SK-N-MC (cell line): ENCODE results near the gene HOXC4.

Source experiments
- DNase-seq: peaks from one replicate; pipeline ENCODE4 v3.0.0-alpha.2; 2011; ENCODE audit warnings: low read depth, low spot score
- H3K27ac ChIP-seq: fragments of 200-600 bp; sonication (generic); 2 replicates; pipeline ENCODE4 v1.5.1; 2016; ENCODE audit warnings: mixed run types
- H3K36me3 ChIP-seq: fragments of 200-600 bp; sonication (generic); 2 replicates; pipeline ENCODE4 v1.6.1; 2017; ENCODE audit warnings: antibody characterized with exemption, low read length, mixed read lengths; ENCODE audit not compliant: insufficient read depth
- H3K4me3 ChIP-seq: fragments of 200-600 bp; sonication (generic); 2 replicates; pipeline ENCODE4 v1.5.1; 2016
- H3K9ac ChIP-seq: fragments of 200-600 bp; sonication (generic); 2 replicates; pipeline ENCODE4 v1.8.0; 2017; ENCODE audit warnings: mixed run types, mixed read lengths; ENCODE audit not compliant: insufficient read length
- H3K9me3 ChIP-seq: fragments of 200-600 bp; sonication (generic); 2 replicates; pipeline ENCODE4 v1.6.1; 2017; ENCODE audit warnings: low read depth, mild to moderate bottlenecking, antibody characterized with exemption, low read length, moderate library complexity, mixed read lengths
- EZH2 ChIP-seq: fragments of 200-600 bp; sonication (generic); IDR thresholded peaks from one replicate; pipeline ENCODE4 v1.6.1; 2017; ENCODE audit warnings: antibody characterized with exemption
- FOXP2 ChIP-seq: optimal IDR thresholded peaks from 2 replicates; pipeline ENCODE3; 2011; ENCODE audit warnings: mild to moderate bottlenecking, moderate library complexity; ENCODE audit not compliant: insufficient read depth; ENCODE audit errors: extremely low read length, control extremely low read depth
- POLR2AphosphoS5 ChIP-seq: IDR thresholded peaks from 2 replicates; pipeline ENCODE4 v1.6.1; 2012; ENCODE audit warnings: mild to moderate bottlenecking, low read depth, low read length, borderline replicate concordance

Gene HOXC4

GRCh38 chr12:54042970-54043853 is 10.4 kb upstream of the HOXC4 start:
- DNase-seq: no peak
- Histone ChIP-seq H3K36me3 (no peaks in the 10 kb centered on the region), H3K9me3 (no peaks in the 10 kb centered on the region), H3K9ac (no peak overlapping the region), H3K4me3 (0 out of 2 replicates have a peak overlapping the region, but pooled peaks have one; percentile 29), H3K27ac (no peak overlapping the region)
- TF ChIP-seq FOXP2: no peak
- no peak for TF ChIP-seq EZH2
- no peak for TF ChIP-seq POLR2AphosphoS5

GRCh38 chr12:54044425-54045103 is 9.1 kb upstream of the HOXC4 start:
- Histone ChIP-seq H3K9me3 (no peaks in the 10 kb centered on the region), H3K36me3 (no peaks in the 10 kb centered on the region), H3K9ac (no peak overlapping the region), H3K27ac (no peak overlapping the region), H3K4me3 (peak overlapping the region; percentile 20; the same call in 1 of the 2 replicates)
- no peak for DNase-seq
- TF ChIP-seq EZH2 (no peak), POLR2AphosphoS5 (no peak), FOXP2 (no peak)

GRCh38 chr12:54045401-54045800 is 8.2 kb upstream of the HOXC4 start:
- DNase-seq: no peak
- no peaks in the 10 kb centered on the region for H3K9me3 ChIP-seq

GRCh38 chr12:54045868-54046521 is 7.6 kb upstream of the HOXC4 start:
- Histone ChIP-seq H3K27ac (no peak overlapping the region), H3K9ac (no peak overlapping the region), H3K9me3 (no peaks in the 10 kb centered on the region), H3K4me3 (no peak overlapping the region), H3K36me3 (no peaks in the 10 kb centered on the region)
- no peak for DNase-seq
- TF ChIP-seq FOXP2 (no peak), POLR2AphosphoS5 (no peak), EZH2 (no peak)

More at GRCh38 chr12:54045401-54045800, 8.2 kb upstream of the HOXC4 start:
- H3K27ac ChIP-seq: no peak overlapping the region
- H3K36me3 ChIP-seq: no peaks in the 10 kb centered on the region
- H3K4me3 ChIP-seq: no peak overlapping the region
- H3K9ac ChIP-seq: no peak overlapping the region
- TF ChIP-seq EZH2 (no peak), POLR2AphosphoS5 (no peak), FOXP2 (no peak)

GRCh38 chr12:54046809-54047159 is 6.9 kb upstream of the HOXC4 start:
- no peak overlapping the region for H3K4me3 ChIP-seq
- DNase-seq: no peak
- TF ChIP-seq POLR2AphosphoS5: no peak
- no peak for TF ChIP-seq FOXP2
- TF ChIP-seq EZH2: no peak

GRCh38 chr12:54047160-54047963 is 6.3 kb upstream of the HOXC4 start:
- no peak overlapping the region for H3K27ac ChIP-seq
- H3K36me3 ChIP-seq: no peaks in the 10 kb centered on the region
- H3K4me3 ChIP-seq: no peak overlapping the region
- no peaks in the 10 kb centered on the region for H3K9me3 ChIP-seq
- no peak overlapping the region for H3K9ac ChIP-seq
- DNase-seq: no peak
- TF ChIP-seq EZH2: no peak
- no peak for TF ChIP-seq POLR2AphosphoS5
- TF ChIP-seq FOXP2: no peak

More at GRCh38 chr12:54046809-54047159, 6.9 kb upstream of the HOXC4 start:
- Histone ChIP-seq H3K9me3 (no peaks in the 10 kb centered on the region), H3K27ac (no peak overlapping the region), H3K9ac (no peak overlapping the region), H3K36me3 (no peaks in the 10 kb centered on the region)

- Histone ChIP-seq H3K4me3 (no peak overlapping the region), H3K9me3 (no peaks in the 10 kb centered on the region), H3K9ac (no peak overlapping the region), H3K27ac (no peak overlapping the region), H3K36me3 (no peaks in the 10 kb centered on the region; the same call in 1 of the 2 replicates)
- TF ChIP-seq EZH2: no peak
- TF ChIP-seq FOXP2: no peak
- TF ChIP-seq POLR2AphosphoS5: no peak
- DNase-seq: no peak
Measured at GRCh38 chr12:54047964-54048303, 5.7 kb upstream of the HOXC4 start.

- Histone ChIP-seq H3K9me3 (no peaks in the 10 kb centered on the region), H3K36me3 (no peaks in the 10 kb centered on the region; the same call in 1 of the 2 replicates), H3K4me3 (no peak overlapping the region), H3K27ac (no peak overlapping the region), H3K9ac (no peak overlapping the region)
- TF ChIP-seq POLR2AphosphoS5: no peak
- no peak for TF ChIP-seq FOXP2
- no peak for TF ChIP-seq EZH2
- no peak for DNase-seq
Measured at GRCh38 chr12:54048406-54049093, 5.1 kb upstream of the HOXC4 start.
